Mucosa of gallbladder (tissue), 1 donor: ENCODE measurements around the gene TSTD1. TPM values are rescaled to one million over a fixed set of nuclear protein-coding genes. Genes with fewer than 3 reads are reported as not detected.
"Not testable (repeated sequence)": the region's sequence is repeated elsewhere in the genome, so short reads cannot be mapped to it uniquely, and the experiment has no call there.

ENCODE experiments used
- DNase-seq: peaks from one replicate; pipeline ENCODE4 v3.0.0-alpha.2; 2020; ENCODE audit warnings: low spot score
- total RNA-seq: library from RNA; stranded (reverse); gene quantifications from one replicate; pipeline ENCODE4 v1.2.1, GENCODE V29; 2021
- donor health status: DM: no; HTN: no; CAD: no.

The TSTD1 gene
- total RNA-seq, 1 donor from 2014 or later = 70.9 TPM

GRCh38 chr1:161037661-161038522 lies 872 bp downstream of the TSTD1 start:
- no peak for DNase-seq

- no peak for DNase-seq
These were observed 5.0 kb downstream of the TSTD1 start for GRCh38 chr1:161033751-161034150.

GRCh38 chr1:161032409-161032808 lies 6.4 kb downstream of the TSTD1 start:
- DNase-seq = no peak

- DNase-seq = no peak
These were observed 6.9 kb downstream of the TSTD1 start for GRCh38 chr1:161031874-161032273.

- not testable (repeated sequence) for DNase-seq
These were observed 9.3 kb downstream of the TSTD1 start for GRCh38 chr1:161029466-161029865.

- DNase-seq = not testable (repeated sequence)
These were observed 11.8 kb downstream of the TSTD1 start for GRCh38 chr1:161026954-161027353.

GRCh38 chr1:161022432-161022831 lies 16.3 kb downstream of the TSTD1 start:
- DNase-seq = not testable (repeated sequence)

- DNase-seq = no peak
These were observed 16.8 kb downstream of the TSTD1 start for GRCh38 chr1:161021970-161022353.

GRCh38 chr1:161021165-161021969 lies 17.4 kb downstream of the TSTD1 start:
- peak; percentile 97 for DNase-seq

GRCh38 chr1:161020509-161021164 lies 18.1 kb downstream of the TSTD1 start, which contains the start of gene F11R:
TSS of gene F11R (minus strand) at chr1:161021152. CDS start at chr1:161021073, 79 bp downstream.
- no peak for DNase-seq

- no peak for DNase-seq
These were observed 18.8 kb downstream of the TSTD1 start for GRCh38 chr1:161019751-161020495.

- not testable (repeated sequence) for DNase-seq
These were observed 19.6 kb downstream of the TSTD1 start for GRCh38 chr1:161019111-161019660.

GRCh38 chr1:161018631-161018930 lies 20.2 kb downstream of the TSTD1 start:
- DNase-seq = no peak

GRCh38 chr1:161017756-161018630 lies 20.8 kb downstream of the TSTD1 start:
- DNase-seq = no peak

- DNase-seq = not testable (repeated sequence)
These were observed 21.6 kb downstream of the TSTD1 start for GRCh38 chr1:161017181-161017580.

- DNase-seq = peak; percentile 56
These were observed 22.1 kb downstream of the TSTD1 start for GRCh38 chr1:161016683-161017082.

- peak; percentile 95 for DNase-seq
These were observed 25.1 kb downstream of the TSTD1 start for GRCh38 chr1:161013488-161014230.

GRCh38 chr1:161013131-161013487 lies 25.7 kb downstream of the TSTD1 start:
- no peak for DNase-seq

- no peak for DNase-seq
These were observed 26.3 kb downstream of the TSTD1 start for GRCh38 chr1:161012420-161012819.
